Chondrocyte (in vitro differentiated cells): ENCODE results near the gene RHOXF2B. TPM values are rescaled to one million over a fixed set of nuclear protein-coding genes. Genes with fewer than 3 reads are reported as not detected.
"Not testable (repeated sequence)": the region's sequence is repeated elsewhere in the genome, so short reads cannot be mapped to it uniquely, and the experiment has no call there.

Source experiments
- DNase-seq: peaks from one replicate; pipeline ENCODE4 v3.0.0; 2021; ENCODE audit warnings: mixed read lengths, low spot score
- H3K27ac Mint-ChIP-seq: one replicate; pipeline ENCODE4 v1.8.0; 2021; ENCODE audit warnings: mild to moderate bottlenecking, moderate library complexity, mixed read lengths; ENCODE audit not compliant: unreplicated experiment
- H3K27me3 Mint-ChIP-seq: 2 replicates; pipeline ENCODE4 v1.8.0; 2021; ENCODE audit warnings: low read depth, mixed read lengths
- H3K36me3 Mint-ChIP-seq: 2 replicates; pipeline ENCODE4 v1.8.0; 2021; ENCODE audit warnings: low read depth, mixed read lengths
- H3K4me1 Mint-ChIP-seq: 2 replicates; pipeline ENCODE4 v1.8.0; 2021; ENCODE audit warnings: low read depth, mild to moderate bottlenecking, mixed read lengths
- H3K4me3 Mint-ChIP-seq: one replicate; pipeline ENCODE4 v1.8.0; 2021; ENCODE audit warnings: mild to moderate bottlenecking, moderate library complexity, mixed read lengths; ENCODE audit not compliant: unreplicated experiment
- H3K9me3 Mint-ChIP-seq: 2 replicates; pipeline ENCODE4 v1.8.0; 2021; ENCODE audit warnings: low read depth, mixed read lengths
- long read RNA-seq: library from polyadenylated mRNA; stranded (forward); transcript quantifications from one replicate; pipeline ENCODE4 v2.0.0, GENCODE V29; 2021
- total RNA-seq: library from RNA; stranded (reverse); gene quantifications from 3 replicates; pipeline ENCODE4 v1.2.1, GENCODE V29; 2021
- TF ChIP-seq, protein P1 (sequence below): fragments of 200-600 bp; sonication (generic); IDR thresholded peaks from 2 replicates; pipeline ENCODE4 v1.5.0; 2021; ENCODE audit warnings: antibody characterized with exemption, mild to moderate bottlenecking, moderate library complexity

RHOXF2B gene
- total RNA-seq, result not detected in 3 replicates
- long read RNA-seq, result 0 reads

DNA sequence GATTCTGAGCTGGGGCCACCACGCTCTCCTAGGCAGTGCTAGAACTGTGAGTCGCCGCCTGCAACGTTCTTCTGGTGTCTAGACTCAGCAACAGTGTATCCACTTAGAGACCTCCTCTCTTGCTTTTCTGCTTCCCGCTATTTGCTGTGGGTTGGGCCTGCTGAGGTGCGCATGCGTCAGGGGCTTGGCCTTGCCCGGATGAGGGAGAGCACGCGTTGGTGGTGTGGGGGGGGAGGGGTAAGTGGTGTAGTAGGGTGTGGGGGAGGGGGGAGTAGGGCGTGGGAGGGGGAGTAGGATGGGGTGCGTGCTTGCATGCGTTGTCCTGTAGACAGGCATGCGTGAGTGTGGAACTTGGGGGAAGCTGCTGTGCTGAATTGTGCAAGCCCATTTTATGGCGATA lies at the start of gene RHOXF2B:
TSS of gene RHOXF2B (minus strand) at position 101 of the 400 bp plus-strand sequence. CDS start 138 bp downstream, outside the sequence.
- not testable (repeated sequence) for H3K27me3 Mint-ChIP-seq

DNA sequence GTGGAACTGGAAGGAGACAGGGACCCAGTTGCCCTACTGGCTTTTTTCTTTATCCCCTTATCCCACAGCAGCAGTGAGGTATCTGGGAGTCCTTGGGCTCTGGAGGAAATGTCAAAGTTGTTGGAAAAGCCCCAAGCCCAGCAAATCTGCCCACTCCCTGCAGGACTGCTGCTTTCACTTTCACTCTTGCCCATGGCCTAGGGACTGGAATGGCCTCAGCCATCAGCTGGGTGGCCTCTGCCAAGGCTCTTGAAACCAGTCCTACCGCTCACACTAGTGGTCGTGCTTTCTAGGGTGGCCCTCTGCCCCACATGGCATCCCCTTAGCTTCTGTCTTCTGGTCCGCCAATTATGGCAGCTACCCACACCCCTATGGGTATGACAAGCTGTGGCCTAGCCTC lies 48.0 kb upstream of the RHOXF2B start:
- Mint-ChIP-seq H3K4me3 (no peak overlapping the region), H3K9me3 (peaks cover 5% of the 10 kb centered on the region), H3K4me1 (no peaks in the 10 kb centered on the region), H3K36me3 (peaks cover 1% of the 10 kb centered on the region), H3K27ac (no peak overlapping the region), H3K27me3 (no peaks in the 10 kb centered on the region)
- DNase-seq, result no peak
- TF ChIP-seq, protein P1, sequence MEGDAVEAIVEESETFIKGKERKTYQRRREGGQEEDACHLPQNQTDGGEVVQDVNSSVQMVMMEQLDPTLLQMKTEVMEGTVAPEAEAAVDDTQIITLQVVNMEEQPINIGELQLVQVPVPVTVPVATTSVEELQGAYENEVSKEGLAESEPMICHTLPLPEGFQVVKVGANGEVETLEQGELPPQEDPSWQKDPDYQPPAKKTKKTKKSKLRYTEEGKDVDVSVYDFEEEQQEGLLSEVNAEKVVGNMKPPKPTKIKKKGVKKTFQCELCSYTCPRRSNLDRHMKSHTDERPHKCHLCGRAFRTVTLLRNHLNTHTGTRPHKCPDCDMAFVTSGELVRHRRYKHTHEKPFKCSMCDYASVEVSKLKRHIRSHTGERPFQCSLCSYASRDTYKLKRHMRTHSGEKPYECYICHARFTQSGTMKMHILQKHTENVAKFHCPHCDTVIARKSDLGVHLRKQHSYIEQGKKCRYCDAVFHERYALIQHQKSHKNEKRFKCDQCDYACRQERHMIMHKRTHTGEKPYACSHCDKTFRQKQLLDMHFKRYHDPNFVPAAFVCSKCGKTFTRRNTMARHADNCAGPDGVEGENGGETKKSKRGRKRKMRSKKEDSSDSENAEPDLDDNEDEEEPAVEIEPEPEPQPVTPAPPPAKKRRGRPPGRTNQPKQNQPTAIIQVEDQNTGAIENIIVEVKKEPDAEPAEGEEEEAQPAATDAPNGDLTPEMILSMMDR, result no peak

More for the DNA sequence above, at the start of gene RHOXF2B:
- not testable (repeated sequence) for H3K27ac Mint-ChIP-seq, DNase-seq, H3K4me1 Mint-ChIP-seq, H3K36me3 Mint-ChIP-seq, H3K4me3 Mint-ChIP-seq, H3K9me3 Mint-ChIP-seq

DNA sequence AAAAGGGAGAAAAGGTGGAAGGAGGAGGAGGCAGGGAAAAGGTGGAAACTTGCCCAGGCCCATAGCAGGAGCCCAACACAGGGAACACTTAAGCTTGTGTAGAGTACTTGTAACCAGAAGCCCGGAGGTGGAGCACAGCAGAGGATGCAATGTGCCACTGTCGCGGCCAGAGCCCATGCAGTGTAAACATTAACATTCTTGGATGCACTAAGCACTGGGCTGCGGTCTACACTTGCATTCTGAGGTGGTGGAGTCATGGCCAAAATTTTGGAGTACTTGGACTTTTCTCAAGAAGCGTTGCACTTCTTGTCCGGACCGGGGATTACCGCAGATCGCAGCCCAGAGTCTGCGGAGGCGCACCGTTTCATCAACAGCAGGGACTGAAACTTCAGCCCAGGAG lies 42.7 kb upstream of the RHOXF2B start:
- no peak overlapping the region for H3K27ac Mint-ChIP-seq
- H3K36me3 Mint-ChIP-seq, result peaks cover 1% of the 10 kb centered on the region
- TF ChIP-seq, protein P1, result no peak
- H3K27me3 Mint-ChIP-seq, result no peaks in the 10 kb centered on the region
- no peak overlapping the region for H3K4me3 Mint-ChIP-seq
- peaks cover 4% of the 10 kb centered on the region for H3K9me3 Mint-ChIP-seq
- no peaks in the 10 kb centered on the region for H3K4me1 Mint-ChIP-seq
- DNase-seq, result no peak

DNA sequence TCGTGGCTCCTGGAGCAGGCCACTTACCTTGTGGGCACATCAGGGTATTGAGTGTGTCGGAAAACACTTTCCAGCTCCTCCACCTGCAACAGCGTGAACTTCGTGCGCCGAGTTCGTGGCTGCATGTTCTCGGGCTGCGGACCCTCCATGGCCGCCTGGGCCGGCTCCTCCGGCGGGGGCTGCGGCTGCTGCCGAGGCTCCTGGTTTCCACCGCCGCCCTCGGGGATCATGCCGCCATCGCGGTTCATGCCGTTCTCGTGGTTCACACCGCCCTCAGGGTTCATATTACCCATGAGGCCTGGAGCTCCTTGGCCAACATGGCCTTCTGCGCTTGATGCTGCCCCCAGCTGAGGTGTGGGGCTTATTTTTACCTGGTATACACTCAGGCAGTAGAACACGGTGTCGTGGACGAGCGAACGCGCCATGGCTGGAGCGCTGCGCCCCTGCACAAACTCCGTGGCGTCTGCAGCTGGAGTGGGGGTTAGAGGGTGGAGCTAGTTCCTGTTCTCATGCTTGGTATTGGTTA lies 38.0 kb upstream of the RHOXF2B start, which contains the start of gene RHOXF1:
TSS of gene RHOXF1 (minus strand) at position 476 of the 526 bp plus-strand sequence. CDS start at position 425, 51 bp downstream.
- H3K36me3 Mint-ChIP-seq, result no peaks in the 10 kb centered on the region
- TF ChIP-seq, protein P1, result no peak
- no peaks in the 10 kb centered on the region for H3K4me1 Mint-ChIP-seq
- no peak within 1 kb of the TSS for H3K27ac Mint-ChIP-seq
- H3K4me3 Mint-ChIP-seq, result no peak within 1 kb of the TSS
- no peaks in the 10 kb centered on the region for H3K27me3 Mint-ChIP-seq
- H3K9me3 Mint-ChIP-seq, result peaks cover 6% of the 10 kb centered on the region
- DNase-seq, result no peak

DNA sequence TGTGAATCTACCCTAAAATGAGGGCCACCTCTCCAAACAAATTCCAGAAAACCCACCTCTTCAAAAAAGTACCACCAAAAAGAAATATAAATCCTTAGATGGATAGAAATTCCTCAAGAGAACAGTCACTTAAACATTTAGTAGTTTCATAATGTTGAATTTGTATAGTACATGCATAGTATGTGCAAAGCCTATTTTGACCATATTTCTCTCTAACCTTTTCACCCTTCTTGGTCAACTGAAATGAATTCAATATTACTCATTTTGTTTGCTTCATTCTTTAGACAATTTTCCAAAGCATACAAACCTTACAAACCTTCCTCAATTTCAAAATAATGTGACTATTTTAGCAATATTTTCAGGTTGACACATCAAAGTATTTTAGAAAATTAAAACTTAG lies 34.1 kb upstream of the RHOXF2B start:
- Mint-ChIP-seq H3K4me1 (no peaks in the 10 kb centered on the region), H3K27ac (no peak overlapping the region), H3K4me3 (no peak overlapping the region), H3K9me3 (peaks cover 9% of the 10 kb centered on the region), H3K36me3 (no peaks in the 10 kb centered on the region), H3K27me3 (no peaks in the 10 kb centered on the region)
- no peak for DNase-seq
- TF ChIP-seq, protein P1, result no peak

DNA sequence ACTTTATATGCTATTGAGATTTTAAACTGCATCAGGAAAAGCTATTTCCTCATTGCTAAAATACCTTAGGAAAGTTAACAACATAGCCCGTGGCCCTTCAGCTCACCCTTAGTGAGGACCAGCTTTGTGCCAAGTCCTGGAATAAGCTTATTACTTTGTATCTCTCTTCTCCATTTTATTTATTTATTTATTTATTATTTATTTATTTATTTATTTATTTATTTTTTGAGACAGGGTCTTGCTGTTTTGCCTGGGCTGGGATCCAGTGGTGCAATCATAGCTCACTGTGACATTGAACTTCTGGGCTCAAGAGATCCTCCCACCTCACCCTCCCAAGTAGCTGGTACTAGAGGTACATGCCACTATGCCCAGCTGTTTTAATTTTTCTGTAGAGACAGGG lies 31.9 kb upstream of the RHOXF2B start:
- Mint-ChIP-seq H3K36me3 (no peaks in the 10 kb centered on the region), H3K4me3 (no peak overlapping the region), H3K9me3 (peaks cover 12% of the 10 kb centered on the region), H3K4me1 (no peaks in the 10 kb centered on the region), H3K27ac (no peak overlapping the region), H3K27me3 (no peaks in the 10 kb centered on the region)
- DNase-seq, result no peak
- TF ChIP-seq, protein P1, result no peak

DNA sequence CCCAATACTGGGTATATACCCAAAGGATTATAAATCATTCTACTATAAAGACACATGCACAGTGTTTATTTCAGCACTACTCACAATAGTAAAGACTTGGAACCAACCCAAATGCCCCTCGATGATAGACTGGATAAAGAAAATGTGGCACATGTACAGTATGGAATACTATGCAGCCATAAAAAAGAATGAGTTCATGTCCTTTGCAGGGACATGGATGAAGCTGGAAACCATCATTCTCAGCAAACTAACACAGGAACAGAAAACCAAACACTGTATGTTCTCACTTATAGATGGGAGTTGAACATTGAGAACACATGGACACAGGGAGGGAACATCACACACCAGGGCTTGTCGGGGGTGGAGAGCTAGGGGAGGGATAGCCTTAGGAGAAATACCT lies 27.2 kb upstream of the RHOXF2B start:
- H3K9me3 Mint-ChIP-seq, result peaks cover 31% of the 10 kb centered on the region
- not testable (repeated sequence) for H3K27me3 Mint-ChIP-seq, H3K4me3 Mint-ChIP-seq, H3K4me1 Mint-ChIP-seq, H3K36me3 Mint-ChIP-seq, H3K27ac Mint-ChIP-seq, DNase-seq

DNA sequence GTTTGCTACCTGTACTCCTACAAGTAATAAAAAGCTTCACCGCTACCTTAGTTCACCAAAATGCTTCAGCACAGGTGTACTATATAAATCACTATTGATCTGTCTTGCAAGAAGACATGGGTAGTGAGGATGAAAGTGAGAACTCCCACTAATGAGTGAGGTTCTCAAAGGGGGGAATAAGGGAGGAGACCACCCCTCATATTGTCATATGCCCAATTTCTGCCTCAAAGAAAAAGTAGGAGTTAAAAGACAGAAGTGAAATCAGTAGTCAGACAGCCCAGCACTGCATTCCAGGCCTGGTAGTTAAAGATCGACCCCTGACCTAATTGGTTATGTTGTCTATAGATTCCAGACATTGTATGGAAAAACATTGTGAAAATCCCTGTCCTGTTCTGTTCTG lies 23.6 kb upstream of the RHOXF2B start:
- not testable (repeated sequence) for H3K36me3 Mint-ChIP-seq, H3K27me3 Mint-ChIP-seq, H3K4me1 Mint-ChIP-seq, H3K4me3 Mint-ChIP-seq, H3K27ac Mint-ChIP-seq, DNase-seq
- peaks cover 32% of the 10 kb centered on the region for H3K9me3 Mint-ChIP-seq
